A549 (cell line): ENCODE measurements around the gene SENP7.

ENCODE experiments used
- FOSL2 ChIP-seq, 2 experiments: fragments of 450-650 bp in 1 of 2; fragments of >200 bp in 1 of 2; sonication (Bioruptor Twin) in 1 of 2; formaldehyde crosslinking; IDR thresholded peaks; 2 replicates each; pipeline versions ENCODE4 v1.5.0 to v1.6.1; 2016 to 2020; ENCODE audit warnings: mild to moderate bottlenecking in 1 of 2, moderate library complexity in 1 of 2
- TF ChIP-seq, protein P1 (sequence below): fragments of >200 bp; sonication (Bioruptor Twin); formaldehyde crosslinking; IDR thresholded peaks from 3 replicates; pipeline ENCODE4 v1.5.1; 2016
- TF ChIP-seq, protein P2 (sequence below): IDR thresholded peaks from 2 replicates; pipeline ENCODE4 v1.6.1; 2012

DNA sequence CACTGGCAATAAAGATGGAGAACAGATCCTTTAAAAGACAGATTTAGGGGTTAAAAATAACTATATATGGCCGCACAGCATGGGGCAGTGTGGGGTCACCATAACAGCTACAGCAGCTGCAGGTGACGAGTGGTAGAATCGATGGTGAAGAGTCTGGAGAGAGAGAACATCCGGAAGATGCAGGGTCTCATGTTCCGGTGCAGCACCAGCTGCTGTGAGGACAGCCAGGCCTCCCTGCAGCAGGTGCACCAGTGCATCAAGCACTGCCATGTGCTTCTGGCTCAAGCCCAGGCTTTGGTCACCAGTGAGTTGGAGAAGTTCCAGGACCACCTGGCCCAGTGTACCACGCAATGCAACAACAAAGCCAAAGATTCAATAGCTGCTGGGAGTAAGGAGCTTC lies 98.9 kb downstream of the SENP7 start:
- TF ChIP-seq, protein P1, sequence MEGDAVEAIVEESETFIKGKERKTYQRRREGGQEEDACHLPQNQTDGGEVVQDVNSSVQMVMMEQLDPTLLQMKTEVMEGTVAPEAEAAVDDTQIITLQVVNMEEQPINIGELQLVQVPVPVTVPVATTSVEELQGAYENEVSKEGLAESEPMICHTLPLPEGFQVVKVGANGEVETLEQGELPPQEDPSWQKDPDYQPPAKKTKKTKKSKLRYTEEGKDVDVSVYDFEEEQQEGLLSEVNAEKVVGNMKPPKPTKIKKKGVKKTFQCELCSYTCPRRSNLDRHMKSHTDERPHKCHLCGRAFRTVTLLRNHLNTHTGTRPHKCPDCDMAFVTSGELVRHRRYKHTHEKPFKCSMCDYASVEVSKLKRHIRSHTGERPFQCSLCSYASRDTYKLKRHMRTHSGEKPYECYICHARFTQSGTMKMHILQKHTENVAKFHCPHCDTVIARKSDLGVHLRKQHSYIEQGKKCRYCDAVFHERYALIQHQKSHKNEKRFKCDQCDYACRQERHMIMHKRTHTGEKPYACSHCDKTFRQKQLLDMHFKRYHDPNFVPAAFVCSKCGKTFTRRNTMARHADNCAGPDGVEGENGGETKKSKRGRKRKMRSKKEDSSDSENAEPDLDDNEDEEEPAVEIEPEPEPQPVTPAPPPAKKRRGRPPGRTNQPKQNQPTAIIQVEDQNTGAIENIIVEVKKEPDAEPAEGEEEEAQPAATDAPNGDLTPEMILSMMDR: no peak
- TF ChIP-seq, protein P2, sequence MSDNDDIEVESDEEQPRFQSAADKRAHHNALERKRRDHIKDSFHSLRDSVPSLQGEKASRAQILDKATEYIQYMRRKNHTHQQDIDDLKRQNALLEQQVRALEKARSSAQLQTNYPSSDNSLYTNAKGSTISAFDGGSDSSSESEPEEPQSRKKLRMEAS: no peak
- TF ChIP-seq FOSL2 (IDR thresholded peaks at IDR 0.05) (no peak), FOSL2 (CRISPR knock-in tag; IDR thresholded peaks at IDR 0.05) (no peak)
